Measurements from ENCODE around the gene SPINK4. TPM values are rescaled to one million over a fixed set of nuclear protein-coding genes. Genes with fewer than 3 reads are reported as not detected.

Gene SPINK4
- total RNA-seq, 2 experiments from 2014 or later, result not detected

GRCh38 chr9:33231623-33231942, 8.4 kb upstream of the SPINK4 start:
- DNase-seq (no peak), ATAC-seq (ENCODE audit: poor library complexity) (no peak)
- Histone ChIP-seq H3K36me3 (ENCODE audit: insufficient read depth, low read length) (no peaks in the 10 kb centered on the region), H3K27me3 (ENCODE audit: control insufficient read depth in 1 of 2, insufficient read depth in 2 of 2, low read length in 2 of 2) (peaks cover 0 to 2% of the 10 kb centered on the region in 2 experiments), H3K9me3 (ENCODE audit: control insufficient read depth in 1 of 2, insufficient read depth in 1 of 2, low read length in 2 of 2) (no peaks in the 10 kb centered on the region), H3K4me1 (ENCODE audit: insufficient read depth, low read length) (no peaks in the 10 kb centered on the region), H3K4me3 (ENCODE audit: low read length) (no peak overlapping the region), H3K27ac (ENCODE audit: low read depth in 1 of 2, low read length in 2 of 2) (no peak overlapping the region)
- no peak for TF ChIP-seq CTCF (IDR thresholded peaks at IDR 0.05)
- Mint-ChIP-seq H3K27me3 (no peaks in the 10 kb centered on the region), H3K9me3 (no peaks in the 10 kb centered on the region), H3K27ac (no peak overlapping the region), H3K4me3 (no peak overlapping the region), H3K4me1 (ENCODE audit: low read depth) (no peaks in the 10 kb centered on the region), H3K36me3 (ENCODE audit: low read depth) (no peaks in the 10 kb centered on the region)
- intact Hi-C loops (cut with DNase I, micrococcal nuclease), result no loop called here
- CTCF ChIA-PET, result no interaction called here
- POLR2A ChIA-PET, result no interaction called here

GRCh38 chr9:33232815-33233214, 7.2 kb upstream of the SPINK4 start:
- ChIA-PET CTCF (no interaction called here), POLR2A (interaction anchor here (1.0 kb wide), 1 partner anchor 25 kb away, joined by 3 read pairs; no protein-coding TSS in a partner anchor)
- Mint-ChIP-seq H3K4me3 (no peak overlapping the region), H3K9me3 (no peaks in the 10 kb centered on the region), H3K27ac (no peak overlapping the region), H3K4me1 (ENCODE audit: low read depth) (no peaks in the 10 kb centered on the region), H3K36me3 (ENCODE audit: low read depth) (no peaks in the 10 kb centered on the region), H3K27me3 (no peaks in the 10 kb centered on the region)
- intact Hi-C loops (cut with DNase I, micrococcal nuclease), result no loop called here
- Histone ChIP-seq H3K27me3 (ENCODE audit: control insufficient read depth in 1 of 2, insufficient read depth in 2 of 2, low read length in 2 of 2) (peaks cover 0 to 2% of the 10 kb centered on the region in 2 experiments), H3K4me3 (ENCODE audit: low read length) (no peak overlapping the region), H3K9me3 (ENCODE audit: control insufficient read depth in 1 of 2, insufficient read depth in 1 of 2, low read length in 2 of 2) (no peaks in the 10 kb centered on the region), H3K36me3 (ENCODE audit: insufficient read depth, low read length) (no peaks in the 10 kb centered on the region), H3K27ac (ENCODE audit: low read depth in 1 of 2, low read length in 2 of 2) (no peak overlapping the region), H3K4me1 (ENCODE audit: insufficient read depth, low read length) (no peaks in the 10 kb centered on the region)
- DNase-seq (no peak), ATAC-seq (ENCODE audit: poor library complexity) (no peak)
- no peak for TF ChIP-seq CTCF (IDR thresholded peaks at IDR 0.05)

GRCh38 chr9:33233626-33234342, 6.2 kb upstream of the SPINK4 start:
- no peak overlapping the region for H3K4me3 Mint-ChIP-seq
- TF ChIP-seq CTCF (IDR thresholded peaks at IDR 0.05), result no peak
- no peak overlapping the region for H3K27ac Mint-ChIP-seq
- Histone ChIP-seq H3K9me3 (ENCODE audit: control insufficient read depth in 1 of 2, insufficient read depth in 1 of 2, low read length in 2 of 2) (no peaks in the 10 kb centered on the region), H3K27ac (ENCODE audit: low read depth in 1 of 2, low read length in 2 of 2) (no peak overlapping the region), H3K4me3 (ENCODE audit: low read length) (no peak overlapping the region), H3K4me1 (ENCODE audit: insufficient read depth, low read length) (no peaks in the 10 kb centered on the region), H3K36me3 (ENCODE audit: insufficient read depth, low read length) (no peaks in the 10 kb centered on the region), H3K27me3 (ENCODE audit: control insufficient read depth in 1 of 2, insufficient read depth in 2 of 2, low read length in 2 of 2) (peaks cover 0 to 2% of the 10 kb centered on the region in 2 experiments)
- POLR2A ChIA-PET, result interaction anchor here (1.0 kb wide), 1 partner anchor 24 kb away, joined by 3 read pairs; no protein-coding TSS in a partner anchor
- intact Hi-C loops (cut with DNase I, micrococcal nuclease), result no loop called here
- no peaks in the 10 kb centered on the region for H3K9me3 Mint-ChIP-seq
- peak in 2 of 14 experiments; percentile 3 to 31 for DNase-seq
- no peaks in the 10 kb centered on the region for H3K4me1 Mint-ChIP-seq (ENCODE audit: low read depth)
- H3K27me3 Mint-ChIP-seq, result no peaks in the 10 kb centered on the region
- ATAC-seq (ENCODE audit: poor library complexity), result no peak
- CTCF ChIA-PET, result interaction anchor here (0.6 kb wide), 1 partner anchor 1161 kb away, joined by 3 read pairs; no protein-coding TSS in a partner anchor
- no peaks in the 10 kb centered on the region for H3K36me3 Mint-ChIP-seq (ENCODE audit: low read depth)

All from CD4-positive, alpha-beta T cell (primary cell).